Loucy (cell line): ENCODE measurements around the gene MAPKAP1.

Experiments used
- H2AFZ ChIP-seq: fragments of 200-600 bp; sonication (generic); 2 replicates; pipeline ENCODE4 v1.6.0; 2016; ENCODE audit warnings: antibody characterized with exemption, mild to moderate bottlenecking, low read length, moderate library complexity
- H3F3A ChIP-seq: fragments of 200-600 bp; 2 replicates; pipeline ENCODE4 v1.6.0; 2016; ENCODE audit warnings: antibody characterized with exemption, low read depth, mild to moderate bottlenecking
- H3K27me3 ChIP-seq: fragments of 200-600 bp; sonication (generic); 2 replicates; pipeline ENCODE4 v1.6.1; 2014; ENCODE audit warnings: low read length, mild to moderate bottlenecking; ENCODE audit not compliant: insufficient read depth, poor library complexity, severe bottlenecking
- H3K36me3 ChIP-seq: fragments of 200-600 bp; sonication (generic); 2 replicates; pipeline ENCODE4 v1.6.1; 2016; ENCODE audit warnings: low read length; ENCODE audit not compliant: insufficient read depth
- H3K4me1 ChIP-seq: fragments of 200-600 bp; sonication (generic); 2 replicates; pipeline ENCODE4 v1.5.1; 2014; ENCODE audit warnings: low read length, mild to moderate bottlenecking; ENCODE audit not compliant: insufficient read depth, poor library complexity, severe bottlenecking
- H3K4me2 ChIP-seq: fragments of 200-600 bp; sonication (generic); 2 replicates; pipeline ENCODE4 v1.6.0; 2014; ENCODE audit warnings: antibody characterized with exemption, low read length, low read depth, mild to moderate bottlenecking; ENCODE audit not compliant: poor library complexity, severe bottlenecking
- H3K4me3 ChIP-seq: fragments of 200-600 bp; sonication (generic); 2 replicates; pipeline ENCODE4 v1.5.1; 2014; ENCODE audit warnings: low read length, mild to moderate bottlenecking, mixed read lengths; ENCODE audit not compliant: poor library complexity, severe bottlenecking
- H3K79me2 ChIP-seq: fragments of 200-600 bp; sonication (generic); 2 replicates; pipeline ENCODE4 v1.6.1; 2014; ENCODE audit warnings: low read length; ENCODE audit not compliant: insufficient read depth
- H3K9ac ChIP-seq: fragments of 200-600 bp; sonication (generic); 2 replicates; pipeline ENCODE4 v1.6.0; 2014; ENCODE audit warnings: mild to moderate bottlenecking, low read depth, low read length, moderate library complexity; ENCODE audit not compliant: poor library complexity, severe bottlenecking
- H3K9me2 ChIP-seq: fragments of 200-600 bp; sonication (generic); replicated peaks from 2 replicates; pipeline ENCODE4 v1.6.1; 2016; ENCODE audit warnings: low read depth, low read length, mixed read lengths
- H3K9me3 ChIP-seq: fragments of 200-600 bp; sonication (generic); 2 replicates; pipeline ENCODE4 v1.6.1; 2014; ENCODE audit warnings: mild to moderate bottlenecking, antibody characterized with exemption, low read length, low read depth; ENCODE audit not compliant: insufficient read depth
- H4K20me1 ChIP-seq: fragments of 200-600 bp; sonication (generic); 2 replicates; pipeline ENCODE4 v1.6.0; 2014; ENCODE audit warnings: antibody characterized with exemption, low read length, mild to moderate bottlenecking; ENCODE audit not compliant: insufficient read depth, poor library complexity, severe bottlenecking
- CTCF ChIP-seq: fragments of 200-600 bp; sonication (generic); conservative IDR thresholded peaks from 2 replicates; pipeline ENCODE4 v1.5.1; 2014; ENCODE audit warnings: mild to moderate bottlenecking, antibody characterized with exemption, low read length
- EZH2phosphoT487 ChIP-seq: fragments of 200-600 bp; IDR thresholded peaks from 2 replicates; pipeline ENCODE4 v1.6.1; 2018; ENCODE audit warnings: antibody characterized with exemption, mild to moderate bottlenecking, moderate library complexity, borderline replicate concordance

Gene MAPKAP1

GRCh38 chr9:125630436-125630835, 76.6 kb downstream of the MAPKAP1 start:
- Histone ChIP-seq H4K20me1 (peaks cover 3% of the 10 kb centered on the region), H3K9ac (no peak overlapping the region), H3F3A (no peaks in the 10 kb centered on the region), H3K9me2 (no peaks in the 10 kb centered on the region), H2AFZ (no peak overlapping the region), H3K4me2 (no peak overlapping the region), H3K79me2 (peaks cover 43% of the 10 kb centered on the region), H3K36me3 (no peaks in the 10 kb centered on the region), H3K9me3 (no peaks in the 10 kb centered on the region), H3K4me3 (no peak overlapping the region), H3K27me3 (no peaks in the 10 kb centered on the region), H3K4me1 (peaks cover 16% of the 10 kb centered on the region)
- TF ChIP-seq CTCF = no peak
- TF ChIP-seq EZH2phosphoT487 = no peak

GRCh38 chr9:125629446-125629845, 77.6 kb downstream of the MAPKAP1 start:
- Histone ChIP-seq H3K4me3 (no peak overlapping the region), H3K4me2 (no peak overlapping the region), H3K4me1 (peaks cover 16% of the 10 kb centered on the region), H3K27me3 (no peaks in the 10 kb centered on the region), H3K9me2 (no peaks in the 10 kb centered on the region), H3K9ac (no peak overlapping the region), H2AFZ (no peak overlapping the region), H3K79me2 (peaks cover 37% of the 10 kb centered on the region), H3K9me3 (no peaks in the 10 kb centered on the region), H4K20me1 (peaks cover 3% of the 10 kb centered on the region), H3F3A (no peaks in the 10 kb centered on the region), H3K36me3 (no peaks in the 10 kb centered on the region)
- TF ChIP-seq EZH2phosphoT487 (no peak), CTCF (no peak)

- Histone ChIP-seq H3K9me2 (no peaks in the 10 kb centered on the region), H3K4me1 (no peaks in the 10 kb centered on the region), H3K4me2 (no peak overlapping the region), H3K36me3 (no peaks in the 10 kb centered on the region), H3K9me3 (no peaks in the 10 kb centered on the region), H2AFZ (no peak overlapping the region), H3K79me2 (peaks cover 28% of the 10 kb centered on the region), H3K9ac (no peak overlapping the region), H3F3A (no peaks in the 10 kb centered on the region), H3K27me3 (no peaks in the 10 kb centered on the region), H4K20me1 (no peaks in the 10 kb centered on the region), H3K4me3 (no peak overlapping the region)
- TF ChIP-seq EZH2phosphoT487 (no peak), CTCF (no peak)
Observed at GRCh38 chr9:125626187-125626586, 80.8 kb downstream of the MAPKAP1 start.
